HAP-1 (cell line): ENCODE measurements around the gene NELFCD.
"Not testable (repeated sequence)": the region's sequence is repeated elsewhere in the genome, so short reads cannot be mapped to it uniquely, and the experiment has no call there.

Experiments used
- DNase-seq, 2 experiments: peaks; one replicate each; pipeline ENCODE4 v3.0.0-alpha.2; 2016 to 2020; ENCODE audit warnings: low spot score in 2 of 2
- H3K27me3 ChIP-seq: fragments of 250-450 bp; sonication (Bioruptor Pico); 2 replicates; pipeline ENCODE4 v1.5.1; 2020; ENCODE audit warnings: low read depth, mild to moderate bottlenecking, moderate library complexity
- H3K36me3 ChIP-seq: fragments of 250-450 bp; sonication (Bioruptor Pico); replicated peaks from 2 replicates; pipeline ENCODE4 v1.5.1; 2020; ENCODE audit warnings: mild to moderate bottlenecking
- H3K4me1 ChIP-seq: fragments of 250-450 bp; sonication (Bioruptor Pico); 2 replicates; pipeline ENCODE4 v1.5.1; 2020; ENCODE audit warnings: mild to moderate bottlenecking
- H3K4me3 ChIP-seq: fragments of 250-450 bp; sonication (Bioruptor Pico); 2 replicates; pipeline ENCODE4 v1.5.1; 2020; ENCODE audit warnings: mild to moderate bottlenecking, moderate library complexity
- H3K9me3 ChIP-seq: fragments of 250-450 bp; sonication (Bioruptor Pico); 2 replicates; pipeline ENCODE4 v1.5.1; 2020; ENCODE audit warnings: mild to moderate bottlenecking, moderate library complexity
- in situ Hi-C: fragments of 300-500 bp; cut with MboI; formaldehyde crosslinking; loops from 3 replicates; pipeline ENCODE4 v1.14.3; 2020; ENCODE audit warnings: low sequenced_read_pairs, inconsistent platforms, mixed read lengths

NELFCD gene

GRCh38 chr20:59003836-59004492, 22.9 kb downstream of the NELFCD start:
- no peaks in the 10 kb centered on the region for H3K9me3 ChIP-seq
- no peak for DNase-seq
- no peaks in the 10 kb centered on the region for H3K27me3 ChIP-seq
- in situ Hi-C loops = no loop called here
- H3K4me1 ChIP-seq = peaks cover 12% of the 10 kb centered on the region
- no peak overlapping the region for H3K4me3 ChIP-seq
- H3K36me3 ChIP-seq = peaks cover 27% of the 10 kb centered on the region

GRCh38 chr20:59004493-59004762, 23.4 kb downstream of the NELFCD start:
- H3K4me3 ChIP-seq = no peak overlapping the region
- H3K36me3 ChIP-seq = peaks cover 23% of the 10 kb centered on the region
- no peaks in the 10 kb centered on the region for H3K27me3 ChIP-seq
- DNase-seq = no peak
- in situ Hi-C loops = no loop called here
- no peaks in the 10 kb centered on the region for H3K9me3 ChIP-seq
- H3K4me1 ChIP-seq = peaks cover 12% of the 10 kb centered on the region

GRCh38 chr20:59004763-59005522, 23.9 kb downstream of the NELFCD start:
- no peak for DNase-seq
- H3K4me3 ChIP-seq = peak overlapping the region; percentile 59
- in situ Hi-C loops = no loop called here
- H3K27me3 ChIP-seq = no peaks in the 10 kb centered on the region
- H3K36me3 ChIP-seq = peaks cover 20% of the 10 kb centered on the region
- H3K9me3 ChIP-seq = no peaks in the 10 kb centered on the region
- peaks cover 12% of the 10 kb centered on the region for H3K4me1 ChIP-seq

- Histone ChIP-seq H3K36me3 (peaks cover 14% of the 10 kb centered on the region), H3K4me1 (peaks cover 12% of the 10 kb centered on the region), H3K4me3 (peak overlapping the region; percentile 59), H3K9me3 (no peaks in the 10 kb centered on the region), H3K27me3 (no peaks in the 10 kb centered on the region)
- DNase-seq = no peak
- in situ Hi-C loops = no loop called here
These were observed 24.6 kb downstream of the NELFCD start for GRCh38 chr20:59005523-59006166.

GRCh38 chr20:59006167-59006863, 25.3 kb downstream of the NELFCD start:
- Histone ChIP-seq H3K27me3 (no peaks in the 10 kb centered on the region), H3K4me3 (peak overlapping the region; percentile 59), H3K4me1 (peaks cover 19% of the 10 kb centered on the region), H3K9me3 (no peaks in the 10 kb centered on the region), H3K36me3 (peaks cover 7% of the 10 kb centered on the region)
- in situ Hi-C loops = no loop called here
- DNase-seq = peak in 1 of 2 experiments; percentile 35

- no peaks in the 10 kb centered on the region for H3K9me3 ChIP-seq
- no peaks in the 10 kb centered on the region for H3K27me3 ChIP-seq
- H3K4me3 ChIP-seq = peak within 1 kb of the TSS; percentile 59
- peak; percentile 50 to 76 for DNase-seq
- H3K36me3 ChIP-seq = peaks cover 3% of the 10 kb centered on the region; the same call in 1 of the 2 replicates
- in situ Hi-C loops = no loop called here
- peaks cover 21% of the 10 kb centered on the region for H3K4me1 ChIP-seq
These were observed 26.0 kb downstream of the NELFCD start, which contains the start of gene CTSZ for GRCh38 chr20:59006864-59007664. CTSZ (minus strand) TSS chr20:59007254; CDS start chr20:59007128, 126 bp downstream.

- Histone ChIP-seq H3K36me3 (peaks cover 3% of the 10 kb centered on the region; the same call in 1 of the 2 replicates), H3K4me3 (peak overlapping the region; percentile 59; the same call in 1 of the 2 replicates), H3K27me3 (no peaks in the 10 kb centered on the region), H3K4me1 (peaks cover 21% of the 10 kb centered on the region), H3K9me3 (no peaks in the 10 kb centered on the region)
- in situ Hi-C loops = no loop called here
- DNase-seq = no peak
These were observed 26.8 kb downstream of the NELFCD start for GRCh38 chr20:59007665-59008511.

- H3K4me1 ChIP-seq = peaks cover 21% of the 10 kb centered on the region
- no peak for DNase-seq
- no peak overlapping the region for H3K4me3 ChIP-seq
- no peaks in the 10 kb centered on the region for H3K27me3 ChIP-seq
- H3K36me3 ChIP-seq = peaks cover under 1% of the 10 kb centered on the region; the same call in 1 of the 2 replicates
- H3K9me3 ChIP-seq = no peaks in the 10 kb centered on the region
- in situ Hi-C loops = no loop called here
These were observed 27.8 kb downstream of the NELFCD start for GRCh38 chr20:59008715-59009336.

GRCh38 chr20:59010321-59010994, 29.4 kb downstream of the NELFCD start:
- Histone ChIP-seq H3K9me3 (no peaks in the 10 kb centered on the region), H3K4me3 (no peak overlapping the region), H3K4me1 (peaks cover 18% of the 10 kb centered on the region), H3K27me3 (no peaks in the 10 kb centered on the region), H3K36me3 (no peaks in the 10 kb centered on the region; the same call in 1 of the 2 replicates)
- in situ Hi-C loops = no loop called here
- no peak for DNase-seq

GRCh38 chr20:59010995-59011873, 30.2 kb downstream of the NELFCD start:
- H3K36me3 ChIP-seq = no peaks in the 10 kb centered on the region
- no peaks in the 10 kb centered on the region for H3K27me3 ChIP-seq
- H3K4me1 ChIP-seq = peaks cover 12% of the 10 kb centered on the region
- H3K9me3 ChIP-seq = no peaks in the 10 kb centered on the region
- in situ Hi-C loops = no loop called here
- H3K4me3 ChIP-seq = no peak overlapping the region
- DNase-seq = peak in 1 of 2 experiments; percentile 41

GRCh38 chr20:59011874-59012157, 30.8 kb downstream of the NELFCD start:
- peaks cover 12% of the 10 kb centered on the region for H3K4me1 ChIP-seq
- H3K36me3 ChIP-seq, H3K4me3 ChIP-seq, H3K27me3 ChIP-seq, in situ Hi-C loops, DNase-seq, H3K9me3 ChIP-seq: not testable (repeated sequence)
